HG03469 (cell line): ENCODE data around the gene NDN.
"Not testable (repeated sequence)": the region's sequence is repeated elsewhere in the genome, so short reads cannot be mapped to it uniquely, and the experiment has no call there.

Experiments used
- ATAC-seq: cut with Tn5 transposase; IDR thresholded peaks from one replicate; pipeline ENCODE4 v1.9.1; 2021; ENCODE audit warnings: mild to moderate bottlenecking, moderate library complexity, moderate number of reproducible peaks; ENCODE audit not compliant: unreplicated experiment

NDN gene

GRCh38 chr15:23687143-23687470 is at the start of gene NDN:
TSS of gene NDN (minus strand) at chr15:23687305. CDS start at chr15:23687217, 88 bp downstream.
- no peak for ATAC-seq

DNA sequence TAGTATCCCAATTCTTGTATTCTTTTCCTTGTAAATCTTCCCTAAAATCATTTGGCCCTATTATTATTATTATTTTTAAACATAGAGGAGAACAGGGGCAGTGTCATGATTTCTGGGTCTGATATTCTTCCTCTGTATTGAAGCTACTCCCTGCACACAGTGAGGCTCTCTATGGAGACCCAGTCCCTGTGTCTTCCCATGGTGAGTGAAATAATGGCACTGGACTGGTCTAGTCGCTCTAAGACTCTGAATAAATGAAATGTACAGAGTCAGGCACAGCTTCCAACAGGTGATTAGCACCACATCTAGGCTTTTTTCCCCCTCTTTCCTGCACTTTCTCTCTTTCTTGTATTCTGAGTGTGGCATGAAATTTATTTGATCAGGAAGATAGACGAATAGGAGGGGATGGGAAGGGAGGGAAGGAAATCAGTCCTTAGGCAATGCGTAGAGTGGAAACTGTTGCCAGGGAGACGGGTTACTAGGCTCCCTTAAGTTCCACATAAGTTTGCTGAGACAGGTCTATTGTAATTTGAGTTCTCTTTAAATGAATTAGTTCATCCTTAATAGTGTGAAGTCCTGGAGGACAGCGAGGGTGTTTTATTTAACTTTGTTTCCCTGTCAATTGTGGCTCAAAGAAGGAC is 49.0 kb upstream of the NDN start:
- ATAC-seq, result no peak

DNA sequence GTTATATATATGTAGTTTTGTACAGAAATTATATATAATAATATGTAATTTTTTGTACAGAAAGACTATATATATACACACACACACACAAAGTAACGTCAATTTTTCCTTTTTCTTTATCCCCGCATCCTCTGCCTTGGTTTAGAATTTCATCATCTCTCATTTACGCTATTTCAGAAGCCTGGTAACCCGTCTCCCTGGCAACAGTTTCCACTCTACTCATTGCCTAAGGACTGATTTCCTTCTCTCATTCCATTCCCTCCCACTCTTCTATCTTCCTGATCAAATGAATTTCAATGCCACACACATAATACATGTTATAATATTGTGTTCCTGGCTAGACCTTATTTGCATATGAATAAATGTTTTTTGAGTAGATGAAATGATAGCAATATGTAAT is 47.8 kb upstream of the NDN start:
- ATAC-seq, result no peak

- ATAC-seq, result not testable (repeated sequence)
These were observed 27.0 kb upstream of the NDN start for GRCh38 chr15:23713874-23714656.

GRCh38 chr15:23708332-23708731 is 21.2 kb upstream of the NDN start:
- no peak for ATAC-seq

DNA sequence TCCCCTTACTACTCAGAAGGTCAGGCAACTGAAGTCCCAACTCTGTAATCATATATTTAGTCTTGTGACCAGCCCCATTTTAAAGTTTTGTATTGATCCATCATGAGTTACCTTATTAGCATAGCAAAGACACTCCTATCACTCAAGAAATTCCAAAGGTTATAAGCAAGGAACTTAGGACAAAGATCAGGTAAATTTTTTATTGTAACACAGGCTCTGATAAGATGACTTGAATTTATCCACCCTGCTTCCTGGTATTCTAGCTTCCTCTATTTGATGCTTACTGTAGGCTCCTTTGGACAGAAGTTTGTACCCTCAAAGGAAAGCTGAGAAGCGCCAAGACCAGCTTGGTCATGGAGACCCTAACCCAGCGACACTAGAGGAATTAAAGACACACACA is 8.2 kb upstream of the NDN start:
- ATAC-seq, result no peak

- ATAC-seq, result no peak
These were observed 7.5 kb upstream of the NDN start for GRCh38 chr15:23694592-23694991.

GRCh38 chr15:23690450-23690852 is 3.3 kb upstream of the NDN start:
- ATAC-seq, result no peak

DNA sequence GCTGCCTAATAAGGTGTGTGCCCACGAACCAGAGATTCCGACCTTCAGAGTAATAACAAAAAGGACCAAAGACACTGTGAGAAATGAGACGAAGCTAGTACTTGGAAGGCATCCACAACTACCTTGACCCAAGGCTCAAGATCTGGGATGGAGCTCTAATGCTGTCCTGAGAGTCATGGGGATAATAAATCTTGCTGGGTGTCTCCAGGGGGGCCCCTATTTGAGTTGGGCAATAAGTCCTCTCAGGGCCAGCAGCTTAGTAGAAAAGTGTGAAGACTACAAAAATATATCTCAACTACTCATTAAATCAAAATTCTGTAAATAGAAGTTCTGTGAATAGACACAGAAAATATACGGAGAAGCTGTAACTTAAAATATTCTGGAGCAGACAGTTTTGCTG is 2.9 kb upstream of the NDN start:
- no peak for ATAC-seq

GRCh38 chr15:23686466-23687142 is 501 bp downstream of the NDN start:
- no peak for ATAC-seq

- no peak for ATAC-seq
These were observed 15.6 kb downstream of the NDN start for GRCh38 chr15:23671481-23671880.

DNA sequence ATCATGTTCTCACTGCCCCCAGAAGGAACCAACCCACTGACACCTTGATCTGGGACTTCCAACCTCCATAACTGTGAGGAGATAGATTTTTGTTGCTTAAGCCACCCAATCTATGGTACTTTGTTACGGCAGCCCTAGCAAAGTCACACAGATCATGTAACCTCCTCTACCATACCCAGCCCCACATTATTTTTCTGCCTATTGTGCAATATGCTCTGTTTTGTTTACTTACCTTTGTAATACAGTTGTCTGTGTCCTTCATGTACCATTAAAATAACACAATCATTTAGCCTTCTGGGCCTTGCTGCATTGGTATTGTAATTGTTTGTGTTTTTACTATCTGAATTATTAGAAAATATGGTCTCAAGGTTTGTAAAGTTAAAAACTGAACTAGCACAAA is 16.1 kb downstream of the NDN start:
- ATAC-seq, result no peak

GRCh38 chr15:23663232-23663631 is 23.9 kb downstream of the NDN start:
- ATAC-seq, result no peak

- no peak for ATAC-seq
These were observed 38.1 kb downstream of the NDN start for GRCh38 chr15:23648920-23649515.

DNA sequence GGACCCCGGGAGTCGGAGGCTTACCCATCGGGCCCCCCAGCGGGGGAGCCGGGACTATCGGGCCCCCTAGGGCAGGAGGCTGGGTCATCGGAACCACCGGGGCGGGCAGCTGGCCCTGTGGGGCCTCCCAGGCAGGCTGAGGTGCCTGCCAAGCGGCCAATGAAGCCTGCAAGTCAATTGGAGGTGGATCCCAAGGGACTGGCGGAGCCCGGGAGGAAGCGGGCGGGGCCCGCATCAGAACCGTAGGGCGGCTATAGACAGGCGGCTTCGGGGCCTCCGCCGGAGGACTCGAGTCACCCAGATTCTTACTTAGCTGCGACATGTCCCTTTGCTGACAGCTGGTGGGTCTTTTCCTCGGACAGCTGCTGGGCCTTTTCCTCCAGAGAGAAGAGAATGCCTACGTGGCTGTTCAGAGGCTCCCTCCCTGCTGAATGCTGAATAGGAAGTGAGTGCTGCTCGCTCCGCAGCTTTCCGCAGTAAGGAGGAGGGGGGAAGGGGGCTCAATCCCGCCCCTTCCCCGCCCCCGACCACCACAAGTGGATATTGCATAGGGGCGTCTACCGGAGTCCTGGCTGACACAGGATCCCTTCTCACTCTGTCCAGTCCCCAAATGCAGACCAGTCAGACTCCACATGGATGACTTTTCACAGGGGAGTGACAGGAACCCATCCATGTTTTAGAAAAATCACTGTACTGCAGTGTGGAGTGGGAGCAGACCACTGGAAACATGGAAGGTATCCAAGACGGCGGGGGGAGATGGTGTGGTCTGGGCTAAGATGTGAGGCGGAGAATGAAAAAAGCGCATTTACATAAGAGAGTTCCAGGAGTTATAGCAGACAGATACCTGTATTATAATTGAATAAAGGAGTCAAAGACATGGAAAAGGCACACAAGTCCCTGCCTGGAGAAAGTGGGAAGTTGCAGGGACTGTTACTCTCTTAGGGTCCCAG is 39.4 kb downstream of the NDN start, which contains the start of gene MAGEL2:
MAGEL2 (minus strand) TSS at position 447 of the 950 bp plus-strand sequence; CDS start at position 322, 125 bp downstream.
- ATAC-seq, result no peak

DNA sequence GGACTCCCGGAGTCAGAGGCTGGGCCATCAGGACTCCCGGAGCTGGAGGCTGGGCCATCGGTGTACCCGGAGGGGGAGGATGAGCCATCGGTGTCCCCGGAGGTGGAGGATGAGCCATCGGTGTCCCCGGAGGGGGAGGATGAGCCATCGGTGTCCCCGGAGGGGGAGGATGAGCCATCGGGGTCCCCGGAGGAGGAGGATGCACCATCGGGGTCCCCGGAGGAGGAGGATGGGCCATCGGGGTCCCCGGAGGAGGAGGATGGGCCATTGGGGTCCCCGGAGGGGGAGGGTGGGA is 40.2 kb downstream of the NDN start:
- no peak for ATAC-seq

- no peak for ATAC-seq
These were observed 40.7 kb downstream of the NDN start for GRCh38 chr15:23646165-23647000.

GRCh38 chr15:23645371-23646164 is 41.5 kb downstream of the NDN start:
- no peak for ATAC-seq

GRCh38 chr15:23644829-23645228 is 42.3 kb downstream of the NDN start:
- ATAC-seq, result no peak
